HTR-8/SVneo (cell line): Measurements from ENCODE around the gene SLC1A5.

Source experiments
- DNase-seq: peaks from one replicate; pipeline ENCODE4 v3.0.0; 2011; ENCODE audit warnings: low spot score, mixed read lengths; ENCODE audit not compliant: insufficient read length
- FAIRE-seq: peaks from 2 replicates; lab custom pipeline; 2011; peaks lifted over from hg19 to GRCh38; lab: Jason Lieb, UNC

SLC1A5 gene

DNA sequence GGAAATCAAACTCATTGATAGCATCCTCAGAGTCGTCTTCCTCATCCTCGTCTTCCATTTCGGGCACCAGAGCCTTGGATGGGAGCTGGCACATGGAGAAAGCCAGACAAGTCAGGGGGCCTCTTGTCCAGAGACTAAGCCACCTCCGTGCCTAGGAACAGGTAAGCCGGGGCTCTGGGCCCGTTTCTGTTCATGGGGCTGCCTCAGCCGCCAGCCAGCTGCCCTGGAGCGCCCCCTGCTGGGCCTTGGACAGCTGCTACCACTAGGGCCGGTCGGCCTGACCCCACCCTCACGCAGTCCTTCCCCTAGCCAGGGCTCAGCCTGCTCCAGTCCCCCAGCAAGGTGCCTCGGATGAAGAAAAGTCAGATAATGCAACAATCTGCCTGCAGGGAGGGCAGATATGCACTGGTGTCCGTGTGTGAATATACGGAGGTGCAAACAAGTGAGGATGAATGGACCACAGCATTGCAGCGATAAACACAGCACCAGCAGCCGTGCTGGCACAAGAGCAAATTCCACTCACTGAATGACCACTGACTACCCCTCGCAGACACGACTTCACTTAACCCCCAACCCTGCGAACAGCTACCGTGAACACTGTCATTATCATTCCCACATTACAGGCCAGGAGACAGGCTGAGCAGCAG lies 59.6 kb downstream of the SLC1A5 start:
- FAIRE-seq = peak; percentile 74
- DNase-seq = peak; percentile 54

DNA sequence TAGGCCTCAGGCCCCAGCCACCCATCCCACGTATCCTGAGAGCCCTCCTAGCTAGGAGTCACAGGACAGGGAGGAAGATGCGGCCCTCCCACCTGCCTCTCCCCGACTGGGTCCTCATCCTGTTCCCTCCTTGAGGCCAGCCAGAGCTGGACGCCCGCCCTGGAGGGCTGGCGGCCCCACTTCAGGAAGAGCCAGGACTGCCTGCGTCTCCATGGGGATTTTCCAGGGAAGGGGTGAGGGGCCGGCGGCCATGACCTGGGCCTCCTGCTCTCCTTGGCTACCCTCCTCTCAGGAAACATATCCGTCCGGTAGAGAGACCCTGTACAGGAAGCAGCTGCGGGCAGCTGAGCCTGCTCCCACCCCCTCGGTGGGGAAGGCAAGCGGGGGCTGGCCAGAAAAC lies 60.2 kb downstream of the SLC1A5 start:
- no peak for DNase-seq
- FAIRE-seq = no peak

DNA sequence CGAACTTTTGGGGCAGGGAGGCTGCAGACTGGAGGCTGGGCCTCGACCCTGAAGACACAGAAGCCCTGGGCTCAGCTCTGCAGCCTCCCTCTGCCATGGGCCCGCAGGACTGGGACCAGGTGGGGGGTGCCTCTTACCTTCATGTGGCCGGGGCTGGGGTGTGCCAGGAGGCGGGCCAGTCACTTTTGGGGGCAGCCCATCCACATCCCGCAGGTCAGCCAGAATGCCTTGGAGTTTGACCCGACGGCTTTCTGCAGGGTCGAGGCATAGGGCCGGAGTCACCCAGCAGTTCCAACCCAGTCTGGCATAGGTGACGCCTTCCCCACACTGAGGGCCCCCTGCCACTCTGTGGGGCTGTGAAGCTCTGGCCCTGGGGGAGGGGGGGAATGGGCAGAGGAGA lies 60.6 kb downstream of the SLC1A5 start:
- DNase-seq (no peak), FAIRE-seq (no peak)

DNA sequence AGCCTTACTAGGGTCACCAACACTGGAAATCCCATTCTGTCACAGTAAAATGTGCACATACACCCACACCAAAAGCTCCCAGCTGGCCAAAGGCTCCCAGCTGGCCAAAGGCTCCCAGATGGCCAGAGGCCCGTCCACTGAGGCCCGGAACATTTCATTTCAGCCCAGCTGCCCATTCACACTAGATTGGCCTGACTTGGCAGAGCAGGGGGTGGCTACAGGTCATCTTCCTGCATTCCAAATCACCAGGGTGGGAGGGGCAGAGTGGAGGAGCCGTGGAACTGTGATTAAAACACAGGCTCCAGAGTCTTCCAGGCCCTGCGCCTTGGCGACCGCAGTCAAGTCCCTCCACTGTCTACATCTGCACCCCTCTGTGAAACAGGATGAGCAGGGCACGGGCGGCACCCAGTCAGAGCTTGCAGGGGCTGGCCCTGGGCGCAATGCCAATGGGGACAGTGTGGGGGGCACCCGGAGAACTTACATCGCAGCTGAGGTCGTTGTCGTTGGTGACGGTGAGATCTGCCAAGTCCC lies 61.4 kb downstream of the SLC1A5 start:
- FAIRE-seq = peak; percentile 44
- DNase-seq = no peak

DNA sequence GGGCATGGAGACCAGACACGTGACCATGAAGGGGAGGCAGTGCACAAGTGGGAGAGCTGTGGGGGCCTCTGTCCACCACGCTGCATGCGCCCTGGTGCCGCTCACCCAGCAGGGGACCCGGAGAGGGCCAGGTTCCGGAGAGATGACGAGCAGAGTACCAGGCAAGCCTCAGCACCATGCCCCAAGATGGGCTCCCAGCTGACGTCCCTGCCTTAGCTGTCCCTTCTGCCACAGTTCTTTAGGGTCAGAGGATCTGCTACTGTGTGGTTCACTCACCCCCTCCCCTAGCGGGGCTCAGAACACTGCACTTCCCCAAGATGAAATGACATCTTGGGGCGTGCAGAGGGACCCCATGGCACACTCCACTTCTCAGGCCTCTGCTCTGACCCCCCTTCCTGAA lies 61.8 kb downstream of the SLC1A5 start:
- no peak for DNase-seq
- FAIRE-seq = no peak

DNA sequence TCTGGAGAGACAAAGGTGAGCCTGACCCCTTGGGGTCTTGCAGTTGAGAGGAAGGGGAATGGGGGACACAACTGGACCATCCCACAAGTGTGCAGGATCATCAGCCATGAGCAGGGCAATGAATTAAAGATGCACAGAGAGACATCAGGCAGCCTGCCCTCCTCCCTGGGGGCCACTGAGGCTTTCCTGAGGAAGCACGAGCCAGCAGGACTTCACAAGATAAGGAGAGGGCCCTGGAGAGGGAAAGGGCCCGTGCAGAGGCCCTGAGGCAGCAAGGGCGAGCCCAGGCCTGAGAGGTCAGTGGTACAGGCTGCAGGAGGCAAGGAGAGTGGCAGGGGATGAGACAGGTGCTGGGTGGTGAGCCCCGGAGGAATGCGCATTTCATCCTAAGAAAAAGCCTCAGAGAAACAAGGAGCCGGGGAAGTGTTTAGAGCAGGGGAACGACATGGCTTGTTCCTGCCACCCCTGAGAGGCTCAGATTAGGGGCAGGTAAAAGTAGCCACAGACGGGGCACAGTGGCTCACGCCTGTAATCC lies 62.5 kb downstream of the SLC1A5 start:
- FAIRE-seq = no peak

DNA sequence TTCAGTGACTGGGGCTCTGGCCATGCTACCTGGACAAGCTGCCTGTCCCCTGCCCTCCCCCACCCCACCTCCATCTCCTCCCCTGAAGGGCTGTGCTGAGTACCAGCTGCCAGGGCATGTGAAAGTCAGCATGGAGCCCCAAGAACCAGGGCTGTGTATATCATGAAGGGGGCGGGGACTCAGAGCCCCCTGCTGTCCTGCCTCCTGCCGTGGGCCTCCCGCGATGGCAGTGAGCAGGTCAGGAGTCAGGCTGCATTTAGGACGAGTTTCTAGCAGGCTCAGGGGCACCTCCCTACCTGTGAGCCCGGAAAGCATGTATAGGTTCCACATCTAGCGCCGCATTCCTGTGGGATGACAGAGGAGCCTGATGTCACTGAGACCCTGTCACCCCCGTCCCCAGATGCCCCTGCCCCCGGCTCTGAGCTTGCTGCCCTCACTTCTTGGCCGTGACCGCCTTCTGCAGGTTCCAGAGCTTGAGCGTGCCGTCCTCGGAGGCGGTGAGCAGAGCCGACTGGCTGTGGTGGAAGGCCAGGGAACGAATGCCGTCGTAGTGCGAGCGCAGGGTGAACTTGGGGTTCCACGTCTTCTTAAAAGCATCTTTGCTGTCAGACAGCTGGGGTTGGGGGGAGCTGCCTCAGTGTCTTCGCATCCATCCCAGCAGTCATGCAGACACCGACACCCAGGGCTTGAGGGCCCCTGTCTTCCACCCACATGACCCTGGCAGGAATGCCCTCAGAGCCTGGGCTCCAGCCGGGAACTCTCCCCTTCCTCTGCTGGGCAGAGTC lies 63.2 kb downstream of the SLC1A5 start:
- no peak for FAIRE-seq
- no peak for DNase-seq

More for the DNA sequence above, 62.5 kb downstream of the SLC1A5 start:
- no peak for DNase-seq
